HG02610 (cell line): ENCODE data around the gene FAP.

Experiments used
- ATAC-seq: cut with Tn5 transposase; IDR thresholded peaks from one replicate; pipeline ENCODE4 v1.9.1; 2021; ENCODE audit warnings: mild to moderate bottlenecking, moderate library complexity; ENCODE audit not compliant: unreplicated experiment

Gene FAP

DNA sequence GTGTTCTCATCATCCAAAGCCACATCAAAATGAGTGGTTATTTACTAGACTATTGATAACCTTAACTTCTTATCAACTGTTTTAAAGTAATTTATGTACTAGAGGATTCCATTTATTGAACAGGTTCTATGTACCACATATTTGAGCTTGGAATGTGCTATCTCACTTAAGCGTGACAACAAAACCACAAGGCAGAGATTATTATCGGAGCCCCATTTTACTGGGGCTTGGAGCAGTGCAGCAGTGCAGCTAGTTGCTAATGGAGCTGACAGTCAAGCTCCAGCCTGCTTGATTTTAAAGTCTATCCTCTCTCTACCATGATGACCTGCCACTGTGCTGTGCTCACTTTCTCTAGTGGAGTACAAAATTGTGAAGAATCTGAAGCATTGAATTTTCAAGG is 115.8 kb downstream of the FAP start:
- no peak for ATAC-seq

DNA sequence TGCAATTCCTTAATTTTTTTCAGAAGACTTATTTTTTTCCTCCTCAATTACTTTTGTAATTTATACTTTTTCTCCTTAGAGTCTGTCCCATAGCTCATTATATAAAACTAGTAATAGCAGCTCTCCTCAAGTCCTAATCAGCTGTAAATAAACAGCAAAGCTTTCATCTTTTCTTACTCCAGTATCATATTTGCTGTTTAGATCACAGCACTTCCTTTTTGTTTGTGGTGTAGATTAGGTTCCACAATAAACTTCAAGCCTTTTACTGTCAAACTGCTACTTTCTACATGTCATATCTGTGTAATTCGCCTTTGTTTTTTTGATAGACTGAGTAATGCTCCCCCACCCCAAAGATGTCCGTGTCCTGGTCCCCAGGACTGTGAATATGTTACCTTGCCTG is 116.7 kb downstream of the FAP start:
- peak; percentile 29 for ATAC-seq

DNA sequence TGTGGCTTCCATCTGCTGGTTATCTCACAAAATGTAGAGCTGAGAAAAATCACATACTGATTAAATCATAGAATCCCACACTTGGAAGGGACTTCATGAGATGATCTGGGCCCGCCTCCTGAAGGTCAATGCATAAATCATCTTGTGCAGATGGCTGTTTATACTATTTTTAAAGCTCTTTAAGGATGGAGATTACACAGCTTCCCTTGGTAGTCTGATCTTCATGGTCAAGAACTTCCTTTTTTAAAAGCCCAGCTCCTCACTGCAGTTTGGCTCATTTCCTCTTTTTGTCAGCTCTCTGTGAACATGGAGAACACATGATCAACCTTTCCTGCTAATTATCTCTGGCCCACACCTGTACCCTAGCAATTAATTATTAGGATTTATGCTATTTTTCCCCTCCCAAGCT is 117.1 kb downstream of the FAP start:
- peak; percentile 94 for ATAC-seq

DNA sequence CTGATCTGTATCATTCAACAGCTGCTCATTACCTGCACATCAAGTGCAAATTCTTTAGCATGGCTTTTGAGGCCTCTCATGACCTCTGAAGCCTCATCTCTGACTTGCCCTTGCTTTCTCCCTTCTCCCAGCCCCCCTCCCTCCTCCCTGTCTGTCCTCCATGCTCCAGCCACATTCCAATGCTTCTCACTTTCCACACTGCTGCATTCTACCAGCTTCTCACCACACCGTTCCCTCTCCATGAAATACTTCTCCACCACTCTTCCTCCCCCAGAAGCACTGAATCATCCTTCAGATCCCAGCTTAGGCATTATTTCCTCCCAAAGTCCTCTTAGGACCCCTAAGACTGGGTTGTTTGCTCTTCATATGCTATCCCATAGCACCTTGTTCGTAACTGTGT is 118.1 kb downstream of the FAP start:
- no peak for ATAC-seq

DNA sequence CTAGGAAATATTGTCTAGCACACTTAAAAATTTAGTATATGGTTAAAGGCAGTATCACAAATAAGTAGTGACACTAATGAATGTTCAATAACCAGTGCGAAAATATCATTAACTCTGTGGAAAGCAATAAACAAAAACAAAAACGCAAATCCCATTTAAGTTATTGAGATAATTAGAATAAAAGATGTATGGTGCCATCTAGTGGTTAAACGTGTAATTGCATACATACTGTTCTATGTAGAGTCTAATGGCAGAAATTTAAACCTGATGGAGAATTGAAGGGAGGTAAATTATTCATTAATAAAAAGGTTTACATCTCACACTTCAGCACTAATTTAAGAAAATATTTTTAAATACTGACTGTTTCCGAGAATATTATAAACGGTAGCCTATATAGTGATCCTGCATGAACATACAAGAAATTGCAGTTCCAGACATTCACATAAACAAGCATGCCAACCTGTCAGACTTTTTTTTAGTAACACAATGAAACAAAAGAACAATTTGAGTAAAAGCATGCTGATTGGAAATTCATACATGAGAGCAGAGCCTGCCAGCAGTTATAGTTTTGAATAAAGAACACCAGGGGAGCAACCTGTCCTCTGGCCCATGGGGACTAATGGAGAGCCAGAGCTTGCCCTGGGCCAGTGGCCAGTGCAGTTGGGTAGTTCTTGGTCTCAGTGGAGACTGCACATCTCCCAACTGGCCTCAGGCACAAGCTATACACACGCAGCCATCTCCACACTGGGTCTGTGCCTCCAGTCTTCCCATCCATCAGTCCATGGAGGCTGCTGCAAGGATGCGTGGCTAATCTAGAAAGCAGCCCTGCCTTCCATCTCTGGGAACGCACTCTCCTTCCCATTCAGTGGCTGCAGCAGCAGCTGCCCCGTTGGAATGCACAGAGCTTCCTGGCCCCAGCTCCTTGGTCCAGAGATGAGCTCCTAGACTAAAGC is 119.2 kb downstream of the FAP start:
- no peak for ATAC-seq
